ENCODE results near the gene CCDC82. TPM values are rescaled to one million over a fixed set of nuclear protein-coding genes. Genes with fewer than 3 reads are reported as not detected.

CCDC82 gene
- total RNA-seq, 1 donor: 42.2 TPM

DNA sequence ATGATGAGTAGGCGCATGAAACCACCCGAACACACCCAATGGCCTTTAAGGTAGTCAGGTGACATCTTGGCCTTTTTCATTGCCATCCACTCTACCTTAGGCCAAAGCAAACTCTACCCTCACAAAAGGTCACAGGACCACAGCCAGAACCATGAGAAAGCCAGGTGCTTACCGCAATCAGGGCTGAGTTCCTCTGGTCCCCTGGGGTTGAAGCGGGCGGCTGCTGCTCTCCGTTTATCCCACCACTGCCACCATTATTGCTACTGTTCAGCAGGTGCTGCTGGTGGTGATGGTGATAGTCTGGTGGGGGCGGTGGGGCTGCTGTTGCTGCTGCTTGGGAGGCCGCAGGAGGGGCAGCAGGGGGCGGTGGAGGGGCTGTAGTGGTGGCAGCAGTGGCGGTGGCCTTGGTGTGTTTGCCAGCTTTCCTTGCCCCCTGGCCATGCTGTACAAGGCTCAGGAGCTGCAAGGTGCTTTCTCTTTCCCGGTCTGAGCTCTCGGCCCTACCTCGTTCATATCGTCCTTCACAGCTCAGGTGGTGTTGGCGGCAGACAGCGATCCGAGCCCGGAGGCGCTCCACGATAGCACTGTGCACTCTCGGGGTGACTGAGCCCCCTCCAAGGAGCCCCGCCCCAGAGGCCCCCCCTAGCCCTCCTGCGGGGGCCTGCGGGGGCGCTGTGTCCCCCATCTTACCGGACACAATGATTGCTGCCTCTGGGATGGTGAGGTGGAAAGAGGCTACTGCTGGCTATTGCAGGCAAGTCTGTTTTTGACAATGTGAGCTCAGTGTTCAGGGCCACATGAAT is 48.3 kb downstream of the CCDC82 start:
- peaks cover 50% of the 10 kb centered on the region for H3K4me1 ChIP-seq (ENCODE audit: insufficient read depth, low read length)
- H3K4me3 ChIP-seq (ENCODE audit: low read length): peak overlapping the region; percentile 99

GRCh38 chr11:96340555-96340885 is 49.2 kb downstream of the CCDC82 start:
- Histone ChIP-seq H3K4me1 (ENCODE audit: insufficient read depth, low read length) (peaks cover 53% of the 10 kb centered on the region), H3K4me3 (ENCODE audit: low read length) (peak overlapping the region; percentile 99), H3K27me3 (ENCODE audit: insufficient read depth, low read length) (no peaks in the 10 kb centered on the region), H3K9me3 (ENCODE audit: low read depth, low read length) (no peaks in the 10 kb centered on the region)

More for the DNA sequence above, 48.3 kb downstream of the CCDC82 start:
- no peaks in the 10 kb centered on the region for H3K27me3 ChIP-seq (ENCODE audit: insufficient read depth, low read length)
- no peaks in the 10 kb centered on the region for H3K9me3 ChIP-seq (ENCODE audit: low read depth, low read length)

DNA sequence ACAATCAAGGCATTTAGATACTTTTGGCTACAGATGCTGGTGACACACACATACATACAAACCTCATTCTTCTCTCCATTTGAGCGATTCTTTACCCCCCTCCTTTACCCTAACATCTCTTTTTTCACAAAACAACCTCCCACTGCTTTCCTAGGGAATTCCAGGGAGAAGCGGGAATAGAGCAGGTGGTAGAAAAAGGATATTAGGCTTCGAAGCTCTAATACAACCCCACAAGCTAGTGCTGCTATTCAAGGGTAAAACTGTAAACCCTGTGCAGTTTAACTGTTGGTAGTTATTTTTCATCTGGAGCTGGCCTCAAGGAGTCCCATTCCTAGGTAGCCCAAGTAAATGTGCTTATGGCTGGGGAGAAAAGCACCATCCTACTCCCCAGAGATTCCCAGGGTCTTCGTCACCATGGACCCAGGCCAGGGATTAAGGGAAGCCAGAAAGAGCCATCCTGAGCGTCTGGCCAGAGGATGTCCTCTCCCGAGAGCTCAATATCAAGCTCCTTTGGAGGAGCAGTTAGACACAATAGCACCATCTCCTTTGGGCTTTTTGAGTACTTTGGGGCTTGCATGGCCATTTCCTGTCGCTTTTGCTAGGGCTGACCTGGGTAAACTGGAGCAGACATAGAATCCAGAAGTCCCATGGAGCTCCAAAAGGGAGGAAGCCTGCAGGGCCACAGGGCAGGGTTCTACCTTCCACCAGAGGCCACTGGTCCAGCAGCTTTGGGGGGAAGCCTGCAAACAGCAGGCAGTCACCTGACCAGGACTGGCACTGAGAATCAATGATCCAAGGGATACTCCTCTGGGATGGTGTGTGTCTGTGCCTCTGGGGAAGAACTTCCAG is 49.8 kb downstream of the CCDC82 start:
- Histone ChIP-seq H3K4me1 (ENCODE audit: insufficient read depth, low read length) (peaks cover 57% of the 10 kb centered on the region), H3K9me3 (ENCODE audit: low read depth, low read length) (no peaks in the 10 kb centered on the region), H3K4me3 (ENCODE audit: low read length) (peak overlapping the region; percentile 99), H3K27me3 (ENCODE audit: insufficient read depth, low read length) (no peaks in the 10 kb centered on the region)

DNA sequence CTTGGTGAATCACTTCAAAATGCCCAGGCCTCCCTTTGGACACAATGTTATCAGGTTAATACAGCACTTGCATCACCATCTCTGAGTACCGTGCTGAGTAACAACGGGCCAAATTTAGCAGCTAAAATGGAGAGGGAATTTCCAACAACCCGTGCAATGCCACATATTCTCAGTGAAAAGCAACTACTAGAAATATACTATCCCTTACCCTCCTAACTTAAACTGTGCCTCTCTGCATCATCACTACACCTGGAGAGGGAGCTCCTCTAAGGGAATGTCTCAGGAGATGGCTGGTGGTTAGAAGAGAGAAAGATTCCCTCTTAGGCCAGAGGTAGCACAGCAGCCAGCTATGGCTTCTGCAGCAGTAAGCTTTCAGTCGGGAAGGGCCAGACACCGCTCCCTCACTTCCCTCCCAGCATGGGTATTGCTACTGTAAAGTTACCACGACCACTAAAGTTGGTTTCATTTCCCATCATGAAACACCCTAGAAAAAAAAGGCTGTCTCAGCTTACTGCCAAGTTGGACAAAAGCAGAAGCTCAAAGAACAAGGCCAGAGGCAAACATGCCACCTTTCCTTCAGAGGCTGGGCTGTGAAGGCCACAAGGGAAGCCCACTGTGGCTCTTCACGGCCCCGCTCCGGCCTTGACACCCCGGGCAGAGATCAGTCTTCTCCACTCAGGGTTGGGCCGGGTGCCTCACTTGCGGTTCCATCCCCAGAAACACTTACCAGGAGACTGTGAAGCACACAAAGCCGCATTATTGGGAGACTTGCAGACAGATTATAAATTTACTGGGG is 50.6 kb downstream of the CCDC82 start:
- H3K4me1 ChIP-seq (ENCODE audit: insufficient read depth, low read length): peaks cover 57% of the 10 kb centered on the region
- peak overlapping the region; percentile 99 for H3K4me3 ChIP-seq (ENCODE audit: low read length)
- H3K27me3 ChIP-seq (ENCODE audit: insufficient read depth, low read length): no peaks in the 10 kb centered on the region

GRCh38 chr11:96337541-96338431 is 51.9 kb downstream of the CCDC82 start:
- no peak overlapping the region for H3K4me3 ChIP-seq (ENCODE audit: low read length)

More for the DNA sequence above, 50.6 kb downstream of the CCDC82 start:
- H3K9me3 ChIP-seq (ENCODE audit: low read depth, low read length): no peaks in the 10 kb centered on the region

GRCh38 chr11:96335388-96335787 is 54.3 kb downstream of the CCDC82 start:
- Histone ChIP-seq H3K9me3 (ENCODE audit: low read depth, low read length) (no peaks in the 10 kb centered on the region), H3K4me3 (ENCODE audit: low read length) (no peak overlapping the region), H3K27me3 (ENCODE audit: insufficient read depth, low read length) (no peaks in the 10 kb centered on the region), H3K4me1 (ENCODE audit: insufficient read depth, low read length) (peaks cover 67% of the 10 kb centered on the region)

More at GRCh38 chr11:96337541-96338431, 51.9 kb downstream of the CCDC82 start:
- Histone ChIP-seq H3K4me1 (ENCODE audit: insufficient read depth, low read length) (peaks cover 55% of the 10 kb centered on the region), H3K9me3 (ENCODE audit: low read depth, low read length) (no peaks in the 10 kb centered on the region), H3K27me3 (ENCODE audit: insufficient read depth, low read length) (no peaks in the 10 kb centered on the region)

- no peaks in the 10 kb centered on the region for H3K9me3 ChIP-seq (ENCODE audit: low read depth, low read length)
- peaks cover 57% of the 10 kb centered on the region for H3K4me1 ChIP-seq (ENCODE audit: insufficient read depth, low read length)
- no peak overlapping the region for H3K4me3 ChIP-seq (ENCODE audit: low read length)
- no peaks in the 10 kb centered on the region for H3K27me3 ChIP-seq (ENCODE audit: insufficient read depth, low read length)
These were observed 55.5 kb downstream of the CCDC82 start for GRCh38 chr11:96334219-96334618.

DNA sequence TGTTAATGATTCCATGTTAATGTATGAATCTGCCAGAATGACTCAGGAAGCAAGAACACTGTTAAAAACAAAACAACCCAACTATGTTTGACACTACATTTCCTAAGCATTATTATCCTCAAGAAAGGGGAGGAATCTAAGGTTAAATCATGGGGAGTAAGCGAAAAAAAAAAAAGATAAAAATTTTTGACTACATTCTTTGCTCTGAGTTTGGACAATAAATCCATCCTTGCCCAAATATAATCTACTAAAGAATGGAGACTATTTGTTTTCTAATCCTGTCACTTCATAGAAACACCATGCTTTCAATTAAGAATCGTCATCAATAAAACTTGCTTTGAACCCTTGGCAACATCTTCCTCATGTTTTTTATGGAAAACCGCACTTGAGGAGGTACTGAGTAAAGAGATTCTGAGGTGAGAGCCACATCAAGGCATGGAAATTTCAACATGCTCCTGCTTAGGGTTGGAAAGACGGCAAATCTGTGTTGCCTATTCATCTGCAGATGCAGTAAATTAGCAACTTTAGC is 56.5 kb downstream of the CCDC82 start:
- H3K27me3 ChIP-seq (ENCODE audit: insufficient read depth, low read length): no peaks in the 10 kb centered on the region
- H3K4me1 ChIP-seq (ENCODE audit: insufficient read depth, low read length): peaks cover 48% of the 10 kb centered on the region
- H3K9me3 ChIP-seq (ENCODE audit: low read depth, low read length): no peaks in the 10 kb centered on the region
- no peak overlapping the region for H3K4me3 ChIP-seq (ENCODE audit: low read length)

DNA sequence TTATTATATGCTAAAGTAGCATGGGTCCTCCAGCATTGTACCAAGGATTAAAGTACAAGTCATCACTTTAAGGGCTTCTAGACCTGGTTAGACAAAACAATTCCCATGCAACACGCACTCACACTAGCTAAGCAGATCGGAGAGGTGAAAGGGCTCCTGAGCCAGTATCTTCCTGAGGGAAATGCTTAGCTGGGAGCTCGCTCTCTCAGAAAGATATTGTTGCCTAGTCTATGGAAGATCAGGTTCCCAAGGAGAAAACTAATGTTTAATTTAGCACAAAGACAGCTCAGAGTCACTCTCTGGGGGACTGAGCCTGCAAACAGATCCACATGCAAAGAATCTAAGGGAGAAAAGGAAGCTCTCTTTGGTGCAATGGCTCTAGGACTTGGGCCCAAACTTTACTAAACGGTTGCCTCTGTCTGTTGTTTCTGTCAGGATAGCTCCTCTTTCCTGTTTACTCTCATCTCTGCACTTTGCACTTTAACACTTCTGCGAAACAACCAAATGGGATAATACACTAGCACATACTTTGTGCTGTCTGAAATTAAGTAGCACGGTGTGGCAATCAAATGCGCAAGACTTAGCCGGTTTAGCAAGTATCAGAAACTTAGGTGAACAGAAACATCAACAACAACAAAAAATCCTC is 57.5 kb downstream of the CCDC82 start:
- peaks cover 38% of the 10 kb centered on the region for H3K4me1 ChIP-seq (ENCODE audit: insufficient read depth, low read length)
- no peaks in the 10 kb centered on the region for H3K9me3 ChIP-seq (ENCODE audit: low read depth, low read length)
- H3K4me3 ChIP-seq (ENCODE audit: low read length): no peak overlapping the region
- no peaks in the 10 kb centered on the region for H3K27me3 ChIP-seq (ENCODE audit: insufficient read depth, low read length)

DNA sequence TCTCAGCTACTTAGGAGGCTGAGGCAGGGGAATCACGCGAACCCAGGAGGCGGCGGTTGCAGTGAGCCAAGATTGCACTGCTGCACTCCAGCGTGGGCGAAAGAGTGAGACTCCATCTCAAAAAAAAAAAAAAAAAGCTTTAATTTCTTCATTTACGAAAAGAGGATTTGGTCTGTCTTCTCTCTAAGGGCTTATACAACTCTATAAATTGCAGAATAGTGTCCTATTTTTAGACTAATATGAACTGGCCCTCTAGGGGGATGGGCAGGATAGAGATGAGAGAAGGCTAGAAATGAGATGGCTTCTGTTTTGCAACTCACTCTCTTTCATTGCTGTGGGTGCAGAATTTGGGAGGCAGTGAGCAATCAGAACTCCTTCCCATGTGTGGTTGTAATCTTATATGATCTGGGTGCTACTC is 58.0 kb downstream of the CCDC82 start:
- H3K4me1 ChIP-seq (ENCODE audit: insufficient read depth, low read length): peaks cover 37% of the 10 kb centered on the region

GRCh38 chr11:96330511-96330859 is 59.2 kb downstream of the CCDC82 start:
- peaks cover 33% of the 10 kb centered on the region for H3K4me1 ChIP-seq (ENCODE audit: insufficient read depth, low read length)
- no peaks in the 10 kb centered on the region for H3K9me3 ChIP-seq (ENCODE audit: low read depth, low read length)
- no peak overlapping the region for H3K4me3 ChIP-seq (ENCODE audit: low read length)
- H3K27me3 ChIP-seq (ENCODE audit: insufficient read depth, low read length): no peaks in the 10 kb centered on the region

More for the DNA sequence above, 58.0 kb downstream of the CCDC82 start:
- no peaks in the 10 kb centered on the region for H3K27me3 ChIP-seq (ENCODE audit: insufficient read depth, low read length)
- no peaks in the 10 kb centered on the region for H3K9me3 ChIP-seq (ENCODE audit: low read depth, low read length)
- H3K4me3 ChIP-seq (ENCODE audit: low read length): no peak overlapping the region

GRCh38 chr11:96329855-96330510 is 59.7 kb downstream of the CCDC82 start:
- H3K4me3 ChIP-seq (ENCODE audit: low read length): no peak overlapping the region
- H3K4me1 ChIP-seq (ENCODE audit: insufficient read depth, low read length): peaks cover 29% of the 10 kb centered on the region
- no peaks in the 10 kb centered on the region for H3K27me3 ChIP-seq (ENCODE audit: insufficient read depth, low read length)
- H3K9me3 ChIP-seq (ENCODE audit: low read depth, low read length): no peaks in the 10 kb centered on the region

DNA sequence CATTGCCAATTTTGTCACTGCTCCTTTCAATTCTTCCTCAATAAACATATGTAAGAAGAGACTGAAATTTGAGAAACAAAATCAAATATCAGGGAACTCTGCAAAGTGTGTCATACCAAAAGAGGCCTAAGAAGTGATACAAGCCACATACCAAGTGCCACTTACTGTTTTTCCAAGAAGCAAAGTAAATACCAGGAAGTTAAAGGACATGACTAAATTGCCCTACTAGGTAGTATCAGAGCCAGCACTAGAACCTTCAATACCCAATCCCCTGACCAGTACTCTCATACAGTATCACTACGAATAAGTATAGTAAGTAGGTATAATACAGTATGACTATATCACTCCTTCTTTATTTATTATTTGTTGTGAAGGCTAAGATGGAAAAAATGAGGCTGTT is 60.3 kb downstream of the CCDC82 start:
- H3K27me3 ChIP-seq (ENCODE audit: insufficient read depth, low read length): no peaks in the 10 kb centered on the region
- no peaks in the 10 kb centered on the region for H3K9me3 ChIP-seq (ENCODE audit: low read depth, low read length)
- H3K4me3 ChIP-seq (ENCODE audit: low read length): no peak overlapping the region
- peaks cover 29% of the 10 kb centered on the region for H3K4me1 ChIP-seq (ENCODE audit: insufficient read depth, low read length)

Measured in mononuclear cell (primary cell).